Spinal cord (tissue), 10 donors: Measurements from ENCODE around the gene SCIN. TPM values are rescaled to one million over a fixed set of nuclear protein-coding genes. Genes with fewer than 3 reads are reported as not detected.
"Not testable (repeated sequence)": the region's sequence is repeated elsewhere in the genome, so short reads cannot be mapped to it uniquely, and the experiment has no call there.

Experiments
- DNase-seq, 6 donors: peaks; one replicate each; pipeline versions ENCODE4 v3.0.0 to v3.0.0-alpha.2; 2013 to 2015; ENCODE audit warnings: low spot score in 6 of 6, low read depth in 4 of 6
- H3K27ac ChIP-seq: one replicate; pipeline ENCODE4 v1.5.1; 2013; ENCODE audit warnings: low read depth, low read length, control low read depth
- H3K27me3 ChIP-seq: one replicate; pipeline ENCODE4 v1.6.1; 2013; ENCODE audit warnings: low read length; ENCODE audit not compliant: control insufficient read depth, insufficient read depth
- H3K36me3 ChIP-seq: one replicate; pipeline ENCODE4 v1.6.1; 2013; ENCODE audit warnings: low read length; ENCODE audit not compliant: control insufficient read depth, insufficient read depth
- H3K4me1 ChIP-seq: one replicate; pipeline ENCODE4 v1.6.1; 2013; ENCODE audit warnings: low read length; ENCODE audit not compliant: control insufficient read depth, insufficient read depth
- H3K4me3 ChIP-seq: one replicate; pipeline ENCODE4 v1.5.1; 2013; ENCODE audit warnings: low read depth, low read length, control low read depth
- H3K9me3 ChIP-seq: one replicate; pipeline ENCODE4 v1.6.1; 2013; ENCODE audit warnings: low read length; ENCODE audit not compliant: control insufficient read depth, insufficient read depth
- WGBS: methylation state at CpG from one replicate; pipeline ENCODE4 v1.1.5; 2013; ENCODE audit warnings: missing lambda C conversion rate; ENCODE audit not compliant: insufficient coverage; 5-methylcytosine and 5-hydroxymethylcytosine counted together
- polyA plus RNA-seq, 2 donors: library from polyadenylated mRNA; unstranded; fragments of 120-200 nt; gene quantifications; one replicate each; pipeline ENCODE4 v1.2.1, GENCODE V29; 2013; ENCODE audit not compliant: insufficient read length in 2 of 2
- total RNA-seq, 2 donors: library from RNA; depleted of rRNA in 1 of 2; stranded (reverse); fragments of 120-200 nt in 1 of 2; fragments of >200 nt in 1 of 2; gene quantifications; one replicate each; pipeline versions ENCODE4 v1.2.3 to v1.2.4, GENCODE V29; 2013 to 2014
- donor health status: healthy.

Gene SCIN
- total and polyA plus RNA-seq, 4 donors = 7.5 to 17.0 (median 8.4) TPM

GRCh38 chr7:12641196-12641595 lies 70.7 kb downstream of the SCIN start:
- Histone ChIP-seq H3K9me3 (no peaks in the 10 kb centered on the region), H3K27ac (no peak overlapping the region), H3K4me3 (no peak overlapping the region), H3K4me1 (no peaks in the 10 kb centered on the region), H3K27me3 (no peaks in the 10 kb centered on the region), H3K36me3 (no peaks in the 10 kb centered on the region)
- WGBS = 90% methylated on average over 2 of the region's 3 CpGs
- DNase-seq = no peak

DNA sequence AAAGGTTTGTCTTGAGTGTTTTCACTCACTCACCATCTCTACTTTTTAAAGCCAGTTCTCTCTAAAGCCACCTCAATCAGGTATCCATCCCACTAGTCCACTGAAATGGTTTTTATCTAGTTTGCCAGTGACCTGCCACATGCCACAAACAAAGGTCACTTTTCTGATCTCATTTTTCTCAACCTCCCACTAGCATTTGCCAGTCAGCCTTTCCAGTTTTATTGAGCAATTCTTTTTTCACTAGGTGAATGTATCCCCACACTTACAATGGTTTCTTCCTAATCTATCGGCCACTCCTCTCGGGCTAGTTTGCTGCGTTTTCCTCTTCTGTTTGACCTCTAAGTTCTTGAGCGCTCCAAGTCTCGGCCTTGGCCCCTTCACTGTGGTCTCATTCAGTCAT lies 72.0 kb downstream of the SCIN start:
- WGBS = 100% methylated on average over 3 of the region's 5 CpGs
- Histone ChIP-seq H3K9me3 (no peaks in the 10 kb centered on the region), H3K36me3 (no peaks in the 10 kb centered on the region), H3K4me3 (no peak overlapping the region), H3K27me3 (no peaks in the 10 kb centered on the region), H3K27ac (no peak overlapping the region), H3K4me1 (no peaks in the 10 kb centered on the region)
- no peak for DNase-seq

GRCh38 chr7:12643001-12643643 lies 72.6 kb downstream of the SCIN start:
- no peak for DNase-seq
- no peaks in the 10 kb centered on the region for H3K36me3 ChIP-seq
- no peak overlapping the region for H3K4me3 ChIP-seq
- H3K9me3 ChIP-seq = no peaks in the 10 kb centered on the region
- 100% methylated on average over 1 of the region's 3 CpGs for WGBS
- H3K4me1 ChIP-seq = no peaks in the 10 kb centered on the region
- no peaks in the 10 kb centered on the region for H3K27me3 ChIP-seq
- no peak overlapping the region for H3K27ac ChIP-seq

- 97% methylated on average over 5 of the region's 5 CpGs for WGBS
- Histone ChIP-seq H3K27me3 (no peaks in the 10 kb centered on the region), H3K4me1 (no peaks in the 10 kb centered on the region), H3K9me3 (no peaks in the 10 kb centered on the region), H3K27ac (no peak overlapping the region), H3K36me3 (no peaks in the 10 kb centered on the region), H3K4me3 (no peak overlapping the region)
- DNase-seq = no peak
Observed at GRCh38 chr7:12643644-12644043, 73.1 kb downstream of the SCIN start.

GRCh38 chr7:12645212-12645611 lies 74.7 kb downstream of the SCIN start:
- not testable (repeated sequence) for H3K4me3 ChIP-seq, DNase-seq, H3K9me3 ChIP-seq, H3K27ac ChIP-seq, H3K27me3 ChIP-seq, H3K36me3 ChIP-seq, H3K4me1 ChIP-seq
- WGBS = 72% methylated on average over 4 of the region's 6 CpGs

DNA sequence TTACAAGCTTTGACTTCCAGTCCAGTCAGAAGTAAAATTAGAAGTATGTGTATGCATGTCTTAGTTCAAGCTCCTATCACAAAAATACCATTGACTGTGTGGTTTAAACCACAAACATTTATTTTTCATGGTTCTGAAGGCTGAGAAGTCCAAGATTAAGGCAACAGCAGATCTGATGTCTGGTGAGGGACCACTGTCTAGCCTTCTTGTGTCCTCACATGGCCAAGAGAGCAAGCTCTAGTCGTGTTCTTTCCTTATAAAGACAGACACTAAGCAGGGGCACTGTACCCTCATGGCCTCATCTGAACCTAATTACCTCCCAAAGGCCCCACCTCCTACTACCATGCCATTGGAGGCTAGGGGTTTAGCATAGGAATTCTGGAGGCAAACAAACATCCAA lies 75.6 kb downstream of the SCIN start:
- no peak overlapping the region for H3K4me3 ChIP-seq
- no peak for DNase-seq
- WGBS = no CpG with 5 or more reads among the region's 1 CpG
- H3K4me1 ChIP-seq = no peaks in the 10 kb centered on the region
- no peaks in the 10 kb centered on the region for H3K9me3 ChIP-seq
- H3K36me3 ChIP-seq = no peaks in the 10 kb centered on the region
- no peak overlapping the region for H3K27ac ChIP-seq
- H3K27me3 ChIP-seq = no peaks in the 10 kb centered on the region

- H3K9me3 ChIP-seq = no peaks in the 10 kb centered on the region
- WGBS = no CpG with 5 or more reads among the region's 6 CpGs
- H3K27ac ChIP-seq = no peak overlapping the region
- H3K4me1 ChIP-seq = no peaks in the 10 kb centered on the region
- H3K4me3 ChIP-seq = no peak overlapping the region
- H3K36me3 ChIP-seq = no peaks in the 10 kb centered on the region
- no peak for DNase-seq
- H3K27me3 ChIP-seq = no peaks in the 10 kb centered on the region
Observed at GRCh38 chr7:12647364-12648219, 77.1 kb downstream of the SCIN start.

GRCh38 chr7:12648704-12649261 lies 78.3 kb downstream of the SCIN start:
- no peaks in the 10 kb centered on the region for H3K36me3 ChIP-seq
- H3K4me1 ChIP-seq = no peaks in the 10 kb centered on the region
- no peaks in the 10 kb centered on the region for H3K9me3 ChIP-seq
- H3K4me3 ChIP-seq = no peak overlapping the region
- no peak for DNase-seq
- no peaks in the 10 kb centered on the region for H3K27me3 ChIP-seq
- no peak overlapping the region for H3K27ac ChIP-seq
- WGBS = 60% methylated on average over 1 of the region's 4 CpGs

GRCh38 chr7:12649348-12649747 lies 78.8 kb downstream of the SCIN start:
- H3K36me3 ChIP-seq = no peaks in the 10 kb centered on the region
- H3K4me3 ChIP-seq = no peak overlapping the region
- H3K9me3 ChIP-seq = no peaks in the 10 kb centered on the region
- DNase-seq = no peak
- H3K4me1 ChIP-seq = no peaks in the 10 kb centered on the region
- no peaks in the 10 kb centered on the region for H3K27me3 ChIP-seq
- no peak overlapping the region for H3K27ac ChIP-seq

DNA sequence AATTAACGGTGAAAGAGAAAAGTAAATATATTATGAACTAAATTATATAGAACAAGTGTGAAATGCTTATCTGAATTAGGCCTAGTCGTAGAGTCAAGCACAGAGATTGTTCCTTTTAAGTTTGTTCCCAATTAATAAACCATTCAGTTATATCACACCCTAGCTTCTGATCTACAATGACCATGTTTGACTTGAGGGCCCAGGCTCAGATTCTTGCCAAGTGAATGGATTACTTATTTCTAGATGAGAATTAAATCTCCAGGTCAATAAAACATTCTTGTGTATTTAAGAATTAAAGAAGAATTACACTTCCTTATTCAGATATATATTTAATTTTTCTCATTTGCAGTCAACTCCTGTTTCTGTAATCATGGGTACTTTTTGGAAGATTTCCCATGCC lies 79.6 kb downstream of the SCIN start:
- H3K4me3 ChIP-seq = no peak overlapping the region
- no peak overlapping the region for H3K27ac ChIP-seq
- H3K36me3 ChIP-seq = no peaks in the 10 kb centered on the region
- H3K9me3 ChIP-seq = no peaks in the 10 kb centered on the region
- no peaks in the 10 kb centered on the region for H3K27me3 ChIP-seq
- no peaks in the 10 kb centered on the region for H3K4me1 ChIP-seq
- no peak for DNase-seq
- WGBS = no CpG with 5 or more reads among the region's 2 CpGs
